HG03159 (cell line): ENCODE measurements around the gene KLHL29.

Experiments used
- ATAC-seq: cut with Tn5 transposase; IDR thresholded peaks from one replicate; pipeline ENCODE4 v1.9.1; 2021; ENCODE audit warnings: mild to moderate bottlenecking, moderate library complexity; ENCODE audit not compliant: unreplicated experiment

KLHL29 gene

GRCh38 chr2:23664066-23664788 lies 279.2 kb downstream of the KLHL29 start:
- ATAC-seq: no peak

GRCh38 chr2:23666241-23666979 lies 281.4 kb downstream of the KLHL29 start:
- ATAC-seq: no peak

- no peak for ATAC-seq
Measured at GRCh38 chr2:23666980-23667357, 282.0 kb downstream of the KLHL29 start.

- no peak for ATAC-seq
Measured at GRCh38 chr2:23668756-23669304, 283.9 kb downstream of the KLHL29 start.

GRCh38 chr2:23669413-23670244 lies 284.6 kb downstream of the KLHL29 start:
- ATAC-seq: no peak

- ATAC-seq: no peak
Measured at GRCh38 chr2:23670245-23670592, 285.2 kb downstream of the KLHL29 start.

- no peak for ATAC-seq
Measured at GRCh38 chr2:23673082-23673481, 288.1 kb downstream of the KLHL29 start.

- ATAC-seq: no peak
Measured at GRCh38 chr2:23673830-23674679, 289.1 kb downstream of the KLHL29 start.

GRCh38 chr2:23675506-23675905 lies 290.5 kb downstream of the KLHL29 start:
- no peak for ATAC-seq

GRCh38 chr2:23677836-23678235 lies 292.9 kb downstream of the KLHL29 start:
- ATAC-seq: no peak

GRCh38 chr2:23679044-23679443 lies 294.1 kb downstream of the KLHL29 start:
- ATAC-seq: no peak

- no peak for ATAC-seq
Measured at GRCh38 chr2:23680951-23681350, 296.0 kb downstream of the KLHL29 start.

- ATAC-seq: no peak
Measured at GRCh38 chr2:23681356-23682140, 296.6 kb downstream of the KLHL29 start.

- no peak for ATAC-seq
Measured at GRCh38 chr2:23682481-23682880, 297.5 kb downstream of the KLHL29 start.

- no peak for ATAC-seq
Measured at GRCh38 chr2:23683001-23683400, 298.0 kb downstream of the KLHL29 start.

GRCh38 chr2:23684395-23685176 lies 299.6 kb downstream of the KLHL29 start:
- no peak for ATAC-seq

GRCh38 chr2:23685181-23685580 lies 300.2 kb downstream of the KLHL29 start:
- ATAC-seq: no peak

GRCh38 chr2:23685706-23686105 lies 300.7 kb downstream of the KLHL29 start:
- no peak for ATAC-seq
